Type B pancreatic cell (in vitro differentiated cells): ENCODE data around the gene PDE4B. TPM values are rescaled to one million over a fixed set of nuclear protein-coding genes. Genes with fewer than 3 reads are reported as not detected.

Experiments
- DNase-seq: peaks from one replicate; pipeline ENCODE4 v3.0.0; 2021; ENCODE audit warnings: mixed read lengths; ENCODE audit not compliant: unreplicated experiment; ENCODE audit errors: extremely low spot score
- H3K27ac Mint-ChIP-seq: 2 replicates; pipeline ENCODE4 v1.8.0; 2021; ENCODE audit warnings: mild to moderate bottlenecking, mixed read lengths
- H3K27me3 Mint-ChIP-seq: 2 replicates; pipeline ENCODE4 v1.8.0; 2021; ENCODE audit warnings: mixed read lengths
- H3K36me3 Mint-ChIP-seq: 2 replicates; pipeline ENCODE4 v1.8.0; 2021; ENCODE audit warnings: mixed read lengths
- H3K4me1 Mint-ChIP-seq: one replicate; pipeline ENCODE4 v1.8.0; 2021; ENCODE audit warnings: mixed read lengths; ENCODE audit not compliant: unreplicated experiment
- H3K4me3 Mint-ChIP-seq: 2 replicates; pipeline ENCODE4 v1.8.0; 2021; ENCODE audit warnings: mild to moderate bottlenecking, mixed read lengths
- H3K9me3 Mint-ChIP-seq: 2 replicates; pipeline ENCODE4 v1.8.0; 2021; ENCODE audit warnings: mixed read lengths
- total RNA-seq: library from RNA; stranded (reverse); gene quantifications from 2 replicates; pipeline ENCODE4 v1.2.1, GENCODE V29; 2021; ENCODE audit warnings: low replicate concordance
- TF ChIP-seq, protein P1 (sequence below): fragments of 200-600 bp; sonication (generic); conservative IDR thresholded peaks from 2 replicates; pipeline ENCODE4 v1.5.0; 2021; ENCODE audit warnings: antibody characterized with exemption, mild to moderate bottlenecking

Gene PDE4B
- total RNA-seq, 1 donor from 2014 or later = 4.7 TPM

DNA sequence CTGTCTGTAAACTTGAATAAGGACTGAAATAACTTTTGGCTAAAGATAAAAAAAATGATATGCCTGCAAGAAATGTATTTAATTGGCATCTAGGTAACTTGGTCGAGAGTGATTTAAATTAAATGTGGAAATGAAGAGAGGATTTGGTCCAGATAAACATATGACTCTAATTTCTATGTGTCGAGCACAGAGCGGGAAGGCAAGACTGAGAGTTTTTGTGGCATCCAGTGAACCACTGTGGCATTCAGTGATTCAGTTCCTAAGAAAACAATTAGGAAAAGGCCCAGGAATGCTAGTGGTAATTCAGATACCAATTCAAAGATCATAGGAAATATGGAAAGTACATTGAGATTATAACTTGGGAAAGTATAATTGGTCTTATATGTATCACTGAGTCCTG is 39.6 kb downstream of the PDE4B start:
- Mint-ChIP-seq H3K4me3 (no peak overlapping the region), H3K27me3 (no peaks in the 10 kb centered on the region), H3K4me1 (no peaks in the 10 kb centered on the region), H3K36me3 (no peaks in the 10 kb centered on the region), H3K9me3 (no peaks in the 10 kb centered on the region), H3K27ac (no peak overlapping the region)
- no peak for DNase-seq
- TF ChIP-seq, protein P1, sequence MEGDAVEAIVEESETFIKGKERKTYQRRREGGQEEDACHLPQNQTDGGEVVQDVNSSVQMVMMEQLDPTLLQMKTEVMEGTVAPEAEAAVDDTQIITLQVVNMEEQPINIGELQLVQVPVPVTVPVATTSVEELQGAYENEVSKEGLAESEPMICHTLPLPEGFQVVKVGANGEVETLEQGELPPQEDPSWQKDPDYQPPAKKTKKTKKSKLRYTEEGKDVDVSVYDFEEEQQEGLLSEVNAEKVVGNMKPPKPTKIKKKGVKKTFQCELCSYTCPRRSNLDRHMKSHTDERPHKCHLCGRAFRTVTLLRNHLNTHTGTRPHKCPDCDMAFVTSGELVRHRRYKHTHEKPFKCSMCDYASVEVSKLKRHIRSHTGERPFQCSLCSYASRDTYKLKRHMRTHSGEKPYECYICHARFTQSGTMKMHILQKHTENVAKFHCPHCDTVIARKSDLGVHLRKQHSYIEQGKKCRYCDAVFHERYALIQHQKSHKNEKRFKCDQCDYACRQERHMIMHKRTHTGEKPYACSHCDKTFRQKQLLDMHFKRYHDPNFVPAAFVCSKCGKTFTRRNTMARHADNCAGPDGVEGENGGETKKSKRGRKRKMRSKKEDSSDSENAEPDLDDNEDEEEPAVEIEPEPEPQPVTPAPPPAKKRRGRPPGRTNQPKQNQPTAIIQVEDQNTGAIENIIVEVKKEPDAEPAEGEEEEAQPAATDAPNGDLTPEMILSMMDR = no peak

DNA sequence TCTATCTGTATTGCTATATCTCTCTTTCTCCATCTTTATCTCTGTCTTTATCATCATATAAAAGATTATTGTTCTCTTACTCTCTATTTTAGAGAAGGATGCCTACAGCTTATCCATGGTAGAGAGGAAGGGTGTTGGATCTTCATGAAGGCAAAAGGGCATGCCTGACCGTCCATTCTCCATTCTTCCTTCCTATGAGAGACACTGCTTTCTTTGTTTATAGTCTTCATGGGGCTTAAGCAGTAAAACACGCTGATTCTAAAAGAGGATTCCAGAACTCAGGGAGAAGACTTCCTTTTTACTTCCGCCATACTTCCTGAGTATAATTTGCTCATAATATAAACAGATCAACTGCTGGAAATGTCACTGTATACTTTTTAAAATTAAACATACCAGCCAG is 44.0 kb downstream of the PDE4B start:
- no peaks in the 10 kb centered on the region for H3K4me1 Mint-ChIP-seq
- no peak overlapping the region for H3K4me3 Mint-ChIP-seq
- no peak overlapping the region for H3K27ac Mint-ChIP-seq
- H3K9me3 Mint-ChIP-seq = no peaks in the 10 kb centered on the region
- no peaks in the 10 kb centered on the region for H3K36me3 Mint-ChIP-seq
- TF ChIP-seq, protein P1 = no peak
- no peak for DNase-seq
- no peaks in the 10 kb centered on the region for H3K27me3 Mint-ChIP-seq

GRCh38 chr1:65840683-65841082 is 48.0 kb downstream of the PDE4B start:
- no peak overlapping the region for H3K27ac Mint-ChIP-seq
- no peaks in the 10 kb centered on the region for H3K36me3 Mint-ChIP-seq
- TF ChIP-seq, protein P1 = no peak
- H3K9me3 Mint-ChIP-seq = no peaks in the 10 kb centered on the region
- no peaks in the 10 kb centered on the region for H3K27me3 Mint-ChIP-seq
- no peaks in the 10 kb centered on the region for H3K4me1 Mint-ChIP-seq
- no peak for DNase-seq
- no peak overlapping the region for H3K4me3 Mint-ChIP-seq

- Mint-ChIP-seq H3K4me3 (no peak overlapping the region), H3K27me3 (no peaks in the 10 kb centered on the region), H3K4me1 (no peaks in the 10 kb centered on the region), H3K9me3 (no peaks in the 10 kb centered on the region), H3K36me3 (no peaks in the 10 kb centered on the region), H3K27ac (no peak overlapping the region)
- DNase-seq = no peak
- TF ChIP-seq, protein P1 = no peak
Observed at GRCh38 chr1:65844296-65844695, 51.6 kb downstream of the PDE4B start.

- no peak for DNase-seq
- Mint-ChIP-seq H3K4me1 (no peaks in the 10 kb centered on the region), H3K4me3 (no peak overlapping the region), H3K36me3 (no peaks in the 10 kb centered on the region), H3K27ac (no peak overlapping the region), H3K27me3 (no peaks in the 10 kb centered on the region), H3K9me3 (no peaks in the 10 kb centered on the region)
- TF ChIP-seq, protein P1 = no peak
Observed at GRCh38 chr1:65844821-65845534, 52.3 kb downstream of the PDE4B start.
